RPMI8226 (cell line): Measurements from ENCODE around the gene BPIFB2.
"Not testable (repeated sequence)": the region's sequence is repeated elsewhere in the genome, so short reads cannot be mapped to it uniquely, and the experiment has no call there.

Experiments
- DNase-seq: peaks from one replicate; pipeline ENCODE4 v3.0.0-alpha.2; 2015

Gene BPIFB2, protein sequence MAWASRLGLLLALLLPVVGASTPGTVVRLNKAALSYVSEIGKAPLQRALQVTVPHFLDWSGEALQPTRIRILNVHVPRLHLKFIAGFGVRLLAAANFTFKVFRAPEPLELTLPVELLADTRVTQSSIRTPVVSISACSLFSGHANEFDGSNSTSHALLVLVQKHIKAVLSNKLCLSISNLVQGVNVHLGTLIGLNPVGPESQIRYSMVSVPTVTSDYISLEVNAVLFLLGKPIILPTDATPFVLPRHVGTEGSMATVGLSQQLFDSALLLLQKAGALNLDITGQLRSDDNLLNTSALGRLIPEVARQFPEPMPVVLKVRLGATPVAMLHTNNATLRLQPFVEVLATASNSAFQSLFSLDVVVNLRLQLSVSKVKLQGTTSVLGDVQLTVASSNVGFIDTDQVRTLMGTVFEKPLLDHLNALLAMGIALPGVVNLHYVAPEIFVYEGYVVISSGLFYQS

DNA sequence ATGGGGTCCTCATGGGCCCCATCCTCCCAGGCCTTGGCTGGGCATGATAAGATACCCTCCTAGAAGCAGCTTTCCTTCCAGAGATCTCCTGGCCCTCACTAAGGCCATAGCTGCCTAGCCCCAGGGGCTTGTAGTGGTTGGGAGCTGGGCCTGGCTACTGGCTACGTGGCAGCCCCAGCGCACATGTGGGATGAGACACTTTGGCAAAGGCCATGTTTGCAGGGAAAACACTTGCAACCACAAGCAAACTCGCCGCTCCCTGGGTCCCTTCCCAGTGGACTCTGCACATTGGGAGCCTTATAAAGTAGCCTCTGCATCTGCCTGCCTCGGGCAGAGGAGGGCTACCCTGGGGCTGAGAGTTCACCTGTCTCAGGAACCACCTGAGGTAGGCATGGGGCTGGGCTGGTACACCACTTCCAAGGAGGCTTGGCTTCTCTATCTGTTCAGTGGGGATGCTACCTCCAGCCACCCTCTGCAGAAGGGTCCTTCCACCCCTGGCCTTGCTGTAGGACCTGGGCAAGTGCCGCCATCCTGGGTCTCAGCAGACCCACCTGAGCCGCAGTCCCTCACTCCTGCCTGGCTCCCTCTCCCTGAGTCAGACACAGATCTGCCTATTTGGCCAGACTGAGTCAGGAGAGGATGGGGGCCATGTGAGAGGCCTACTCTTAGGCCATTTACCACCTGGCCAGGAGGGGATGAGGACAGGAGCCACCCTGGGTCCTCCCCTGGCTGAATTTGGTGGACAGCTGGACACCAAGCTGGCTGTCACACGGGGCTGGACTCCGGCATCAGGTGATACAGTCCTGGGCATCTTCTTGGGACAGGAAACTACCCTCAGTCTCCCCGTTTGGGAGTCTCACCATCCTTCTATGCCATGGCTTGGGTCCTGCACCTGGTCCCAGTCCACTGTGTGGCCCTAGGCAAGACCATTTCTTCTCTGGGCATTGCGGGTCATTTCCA is at the start of gene BPIFB2:
BPIFB2 (plus strand) TSS at position 329 of the 960 bp plus-strand sequence. CDS start 871 bp downstream, outside the sequence.
- no peak for DNase-seq

DNA sequence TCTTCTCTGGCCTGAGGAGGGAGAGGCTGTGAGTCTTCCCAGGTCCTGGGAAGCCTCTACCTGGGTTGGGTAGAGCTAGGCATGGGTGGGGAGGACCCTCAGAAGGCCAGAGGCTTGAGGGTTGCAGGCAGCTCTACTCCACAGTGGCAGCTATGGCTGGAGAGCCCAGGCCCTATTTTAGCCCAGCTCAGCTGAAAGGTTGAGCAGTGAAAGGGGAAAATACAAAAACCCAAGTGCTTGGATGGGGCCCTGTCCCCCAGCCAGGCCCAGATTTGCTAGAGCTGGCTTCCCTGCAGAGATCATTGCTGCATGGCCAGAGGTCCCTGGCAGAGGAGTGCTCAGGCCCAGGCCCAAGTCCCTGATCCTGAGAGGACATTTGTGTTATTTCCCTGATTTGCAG is 48.9 kb upstream of the BPIFB2 start:
- no peak for DNase-seq

- no peak for DNase-seq
Observed at GRCh38 chr20:32959351-32960221, 47.9 kb upstream of the BPIFB2 start.

DNA sequence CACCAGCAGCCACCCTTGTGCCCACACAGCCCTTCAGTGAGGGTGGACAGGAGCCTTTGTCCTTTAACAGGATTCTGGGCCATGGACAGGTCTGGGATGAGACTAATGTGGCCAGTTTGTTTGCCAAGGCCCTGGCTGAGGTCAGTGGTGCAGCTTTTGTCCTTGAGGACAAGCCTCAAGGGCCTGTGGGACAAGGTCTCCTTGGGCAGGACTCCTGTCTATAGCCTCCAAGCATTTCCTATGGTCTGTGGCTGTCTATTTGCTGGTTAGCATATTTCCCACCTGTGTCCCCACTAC is 47.3 kb upstream of the BPIFB2 start:
- DNase-seq = no peak

- DNase-seq = no peak
Observed at GRCh38 chr20:32960849-32961731, 46.4 kb upstream of the BPIFB2 start.

DNA sequence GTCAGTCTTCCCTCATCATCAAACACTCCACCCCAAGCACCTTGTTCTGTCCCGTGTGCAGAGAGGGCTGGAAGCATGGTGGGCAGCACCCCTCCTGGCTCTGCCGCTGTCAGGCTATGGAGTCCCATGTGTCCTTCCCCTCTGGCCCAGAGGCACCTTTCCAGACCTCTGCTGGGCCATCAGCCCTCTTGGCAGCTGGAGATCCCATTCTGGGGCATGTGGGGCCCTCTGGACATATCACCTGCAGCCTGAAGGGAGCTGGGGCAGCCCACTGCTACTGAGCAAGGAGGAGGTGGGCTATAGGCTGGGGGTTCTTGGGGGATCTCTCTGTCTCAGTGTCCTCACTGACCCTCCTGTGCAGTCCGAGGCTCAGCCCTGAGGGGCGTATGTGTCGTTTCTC is 45.5 kb upstream of the BPIFB2 start:
- DNase-seq = no peak

DNA sequence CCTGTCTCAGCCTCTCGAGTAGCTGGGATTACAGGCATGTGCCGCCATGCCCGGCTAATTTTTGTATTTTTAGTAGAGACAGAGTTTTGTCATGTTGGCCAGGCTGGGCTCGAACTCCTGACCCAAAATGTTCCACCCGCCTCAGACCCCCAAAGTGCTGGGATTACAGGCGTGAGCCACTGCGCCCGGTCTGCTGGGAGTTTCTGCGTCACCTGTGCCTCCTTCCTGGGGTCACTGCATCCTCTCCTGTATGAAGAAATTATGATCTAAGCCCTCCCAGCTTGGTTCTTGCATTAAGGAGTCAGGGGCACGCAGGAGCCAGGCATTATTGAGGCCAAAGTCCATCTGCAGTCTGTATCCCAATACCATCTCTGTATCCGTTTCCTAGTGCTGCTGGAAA is 44.9 kb upstream of the BPIFB2 start:
- not testable (repeated sequence) for DNase-seq

DNA sequence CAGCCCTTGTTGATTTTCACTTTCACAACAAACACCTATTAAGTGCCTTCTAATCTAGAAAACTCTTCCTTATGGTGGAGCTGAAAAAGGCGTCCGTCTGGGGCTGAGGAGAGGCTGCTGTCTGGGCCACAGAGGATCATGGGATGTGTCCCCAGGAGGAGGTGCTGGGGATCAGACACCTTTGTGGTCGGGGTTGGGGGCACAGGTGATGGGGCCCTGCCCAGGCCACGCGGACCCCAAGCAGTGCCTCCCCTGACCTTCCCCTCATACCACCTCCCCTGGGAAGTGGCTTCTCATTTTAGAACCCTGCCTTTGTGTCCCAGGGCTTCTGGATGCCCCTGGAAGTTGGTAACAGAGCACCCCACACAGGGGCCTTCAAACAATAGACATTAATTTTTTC is 44.3 kb upstream of the BPIFB2 start:
- DNase-seq = no peak

DNA sequence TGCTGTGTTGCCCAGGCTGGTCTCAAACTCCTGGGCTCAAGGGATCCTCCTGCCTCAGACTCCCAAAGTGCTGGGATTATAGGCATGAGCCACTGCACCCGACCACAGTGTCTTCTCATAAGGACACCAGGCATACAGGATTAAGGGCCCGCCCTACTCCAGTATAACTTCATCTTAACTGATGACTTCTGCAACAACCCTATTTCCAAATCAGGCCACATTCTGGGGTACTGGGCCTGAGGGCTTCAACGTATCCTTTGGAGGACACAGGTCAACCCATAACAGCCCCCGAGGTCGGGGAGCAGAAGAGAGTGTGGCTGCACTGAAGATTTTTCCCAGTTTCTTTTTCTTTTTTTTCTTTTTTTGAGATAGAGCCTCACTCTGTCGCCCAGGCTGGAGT is 42.9 kb upstream of the BPIFB2 start:
- no peak for DNase-seq

GRCh38 chr20:32965115-32965514 is 42.4 kb upstream of the BPIFB2 start:
- DNase-seq = no peak

- DNase-seq = no peak
Observed at GRCh38 chr20:32965581-32966373, 41.7 kb upstream of the BPIFB2 start.

DNA sequence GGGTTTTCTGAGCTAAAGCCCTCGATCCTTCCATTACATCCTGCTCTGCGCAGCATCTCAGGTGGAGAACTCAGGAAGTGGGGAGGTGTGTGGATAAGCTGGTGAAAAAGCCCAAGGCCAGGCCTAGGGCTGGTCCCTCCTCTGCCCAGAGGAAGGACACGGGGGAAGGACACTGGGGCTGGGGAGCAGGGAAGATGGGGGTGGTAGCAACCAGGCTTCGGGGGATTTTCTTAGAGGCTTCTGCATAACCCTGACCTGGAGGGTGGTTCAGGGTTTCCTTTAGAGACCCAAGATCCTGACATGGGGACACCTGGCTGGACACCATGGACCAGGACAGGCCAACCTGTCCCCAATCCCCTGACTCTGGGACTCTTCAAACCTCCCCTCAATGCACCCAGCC is 41.1 kb upstream of the BPIFB2 start:
- DNase-seq = no peak

DNA sequence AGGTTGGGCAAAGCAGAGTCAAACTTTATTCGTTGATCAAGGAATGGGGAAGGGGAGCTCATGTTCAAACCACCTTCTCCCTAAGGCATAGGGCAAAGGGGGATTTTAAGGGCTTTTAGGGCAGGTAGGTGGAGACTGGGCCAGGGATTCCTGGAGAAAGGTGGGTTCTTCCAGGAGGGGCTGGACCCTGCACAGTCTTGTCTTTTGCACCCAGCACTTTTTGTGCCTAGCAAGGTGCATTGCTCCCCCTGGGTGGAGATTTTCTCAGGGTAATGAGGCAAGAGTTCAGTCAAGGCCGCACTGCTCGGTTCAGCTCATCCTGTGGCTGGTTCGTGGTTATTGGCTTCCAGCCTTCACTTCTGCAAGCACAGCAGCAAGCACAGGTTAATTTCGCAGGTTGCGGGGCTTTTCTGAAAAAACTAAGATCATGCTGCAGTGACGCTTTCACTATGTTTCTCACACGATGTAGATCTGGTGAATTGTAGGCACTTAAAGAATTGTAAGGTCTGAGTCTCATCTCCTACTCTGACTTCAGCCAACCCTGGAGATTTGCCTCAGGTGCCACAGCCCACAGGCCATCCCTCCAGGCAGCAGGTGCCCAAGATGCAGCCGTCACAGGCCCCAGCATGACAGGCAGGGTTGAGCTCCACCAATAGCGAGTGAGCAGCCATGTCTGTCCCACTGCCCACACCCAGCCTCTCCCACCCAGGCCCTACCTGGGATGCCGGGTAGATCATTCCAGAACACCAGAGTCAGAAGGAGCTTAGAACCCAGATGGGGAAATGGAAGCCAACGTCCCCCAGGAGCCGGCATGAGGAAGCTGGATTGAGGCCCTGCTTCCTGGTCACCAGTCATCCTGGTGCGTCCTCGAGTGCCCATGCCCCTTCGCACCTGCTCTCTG is 40.4 kb upstream of the BPIFB2 start:
- DNase-seq = peak; percentile 20

DNA sequence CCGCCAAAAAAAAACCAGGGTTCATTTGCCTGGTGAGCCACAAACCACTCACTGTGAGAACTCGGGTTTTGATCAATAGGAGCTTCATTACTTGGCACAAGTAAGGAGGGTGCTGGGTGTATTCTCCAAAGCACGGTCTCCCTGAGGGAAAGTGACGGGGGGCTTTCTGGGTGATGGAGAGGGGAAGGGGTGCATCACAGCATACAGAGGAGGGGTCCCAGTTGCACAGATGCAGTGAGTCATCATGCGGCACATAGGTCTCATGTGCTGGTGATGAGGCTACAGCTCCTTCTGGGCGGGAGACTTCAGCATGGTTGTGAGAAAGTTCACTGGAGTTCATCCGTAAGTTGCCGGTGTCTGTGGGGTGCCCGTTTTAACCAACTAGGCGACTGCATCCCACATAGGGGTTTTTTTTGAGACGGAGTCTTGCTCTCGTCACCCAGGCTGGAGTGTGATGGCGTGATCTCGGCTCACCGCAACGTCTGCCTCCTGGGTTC is 39.5 kb upstream of the BPIFB2 start:
- no peak for DNase-seq

DNA sequence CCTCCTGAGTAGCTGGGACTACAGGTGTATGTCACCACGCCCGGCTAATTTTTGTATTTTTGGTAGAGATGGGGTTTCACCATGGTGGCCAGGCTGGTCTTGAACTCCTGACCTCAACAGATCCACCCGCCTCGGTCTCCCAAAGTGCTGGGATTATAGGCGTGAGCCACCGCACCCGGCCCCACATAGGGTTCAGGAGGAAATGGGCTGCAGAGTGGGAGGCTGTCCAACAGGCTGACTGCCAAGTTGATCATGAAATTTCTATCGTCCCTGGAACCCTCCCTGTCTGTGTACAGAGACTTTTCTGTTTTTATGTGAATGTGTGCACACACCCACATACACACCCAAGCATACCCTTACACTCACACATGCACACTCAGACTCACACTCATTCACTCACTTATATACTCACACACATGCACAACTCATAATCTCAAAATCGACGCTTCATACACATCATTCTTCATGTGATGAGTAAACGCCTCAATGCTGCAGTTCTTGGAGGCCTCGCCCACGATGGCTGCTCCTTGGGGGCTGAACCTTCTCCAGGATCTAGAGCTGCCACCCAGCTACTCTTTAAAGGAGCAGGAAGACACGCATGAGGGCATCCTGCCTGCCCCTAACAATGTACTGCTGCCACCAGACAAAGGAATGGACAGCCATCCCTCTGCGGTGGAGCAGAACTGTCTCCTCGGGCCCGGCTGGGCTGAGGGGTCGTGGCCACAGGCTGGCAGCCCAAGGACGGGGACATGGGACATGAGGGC is 38.8 kb upstream of the BPIFB2 start:
- no peak for DNase-seq

DNA sequence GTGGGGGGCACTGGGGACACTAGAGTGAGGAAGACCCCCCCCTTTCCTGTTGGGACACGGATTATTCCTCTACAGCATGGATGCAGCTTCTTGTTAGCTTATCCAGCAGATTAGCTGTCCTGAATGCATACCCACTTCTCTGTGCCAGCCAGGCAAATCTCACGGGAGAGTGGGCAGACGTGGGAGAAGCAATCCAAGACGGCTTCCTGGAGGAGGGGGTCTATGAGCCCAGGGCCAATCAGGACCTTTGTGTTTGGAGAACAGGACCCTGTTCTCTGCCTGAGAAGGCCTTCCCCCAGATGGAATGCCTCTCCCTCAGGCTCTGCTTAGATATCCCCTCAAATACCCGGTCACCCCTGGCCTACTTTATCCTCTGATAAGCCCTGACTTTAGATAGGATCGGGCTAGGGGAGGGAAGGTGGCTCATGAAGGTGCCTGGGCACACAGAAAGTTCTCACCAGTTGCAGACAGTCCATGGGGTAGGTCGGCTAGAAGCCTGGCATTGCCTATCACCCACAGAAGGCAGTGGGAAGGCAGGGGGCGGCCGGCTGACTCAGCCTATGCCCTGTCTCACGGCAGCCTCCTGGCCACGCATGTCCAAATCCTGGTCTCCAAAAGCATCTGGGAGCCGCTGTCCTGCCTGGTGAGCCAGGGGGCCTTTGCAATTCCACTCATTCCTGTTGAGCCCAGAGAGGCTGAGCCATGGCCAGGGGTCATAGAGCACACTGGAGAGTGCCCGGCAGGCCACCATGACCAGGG is 38.0 kb upstream of the BPIFB2 start:
- DNase-seq = no peak

DNA sequence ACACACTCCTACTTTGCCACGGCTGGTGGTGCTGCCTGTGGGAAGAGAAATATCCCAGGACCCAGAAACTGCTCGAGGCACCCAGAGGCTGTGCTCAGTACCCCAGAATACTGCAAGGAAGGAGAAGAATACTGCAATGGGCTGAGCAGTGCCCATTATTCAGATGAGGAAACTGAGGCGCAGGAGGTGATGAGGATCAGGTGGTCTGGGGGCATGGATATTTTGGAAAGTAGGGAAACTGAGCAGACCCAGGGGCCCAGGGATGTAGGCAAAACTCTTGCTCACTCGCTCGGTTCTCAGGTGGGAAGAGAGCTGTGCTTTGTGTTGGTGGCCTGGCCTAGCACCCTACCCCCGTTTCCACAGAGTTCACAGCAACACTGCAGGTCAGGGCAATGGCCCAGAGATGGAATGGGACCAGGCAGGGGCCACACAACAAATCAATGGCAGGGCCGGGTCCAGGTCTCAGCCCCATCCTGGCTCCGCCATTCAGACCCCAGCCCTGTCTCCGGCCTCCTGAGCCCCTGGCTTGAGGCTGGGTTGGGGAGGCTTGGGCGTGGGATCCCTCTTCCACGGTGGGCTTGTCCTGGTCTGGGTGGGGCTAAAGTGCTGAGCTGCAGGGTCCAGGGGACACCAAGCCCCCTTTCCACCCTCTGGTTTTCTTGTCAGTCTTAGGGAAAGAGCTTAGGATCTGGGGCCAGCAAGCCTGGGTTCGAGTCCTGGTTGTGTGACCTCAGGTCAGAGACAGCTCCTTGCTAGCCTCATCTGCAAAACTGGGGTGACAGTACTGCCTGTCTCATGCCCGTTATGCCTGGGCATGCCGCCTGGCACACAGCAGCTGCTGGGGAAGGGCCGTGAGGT is 37.2 kb upstream of the BPIFB2 start:
- DNase-seq = no peak
